Gastroesophageal sphincter (tissue), 4 donors: ENCODE results near the gene SFTPB. TPM values are rescaled to one million over a fixed set of nuclear protein-coding genes. Genes with fewer than 3 reads are reported as not detected.
"Not testable (repeated sequence)": the region's sequence is repeated elsewhere in the genome, so short reads cannot be mapped to it uniquely, and the experiment has no call there.

Source experiments
- ATAC-seq: fragments of 150-250 bp; one replicate; pipeline ENCODE4 v1.9.1; 2016; ENCODE audit warnings: mild to moderate bottlenecking, moderate library complexity
- H3K27ac ChIP-seq, 4 donors: fragments of 200-600 bp; sonication (generic) in 3 of 4; 1 replicate in 3 of 4; 2 replicates in 1 of 4; pipeline ENCODE4 v1.5.1; 2016 to 2019
- H3K27me3 ChIP-seq: fragments of 200-600 bp; sonication (generic); one replicate; pipeline ENCODE4 v1.5.1; 2019
- H3K36me3 ChIP-seq, 2 donors: fragments of 200-600 bp; sonication (generic); one replicate each; pipeline ENCODE4 v1.5.1; 2019; ENCODE audit warnings: control low read depth in 1 of 2
- H3K4me1 ChIP-seq, 3 donors: fragments of 200-600 bp; sonication (generic); 1 replicate in 2 of 3; 2 replicates in 1 of 3; pipeline ENCODE4 v1.5.1; 2016 to 2019; ENCODE audit warnings: control low read depth in 2 of 3
- H3K4me3 ChIP-seq, 2 donors: fragments of 200-600 bp; sonication (generic); one replicate each; pipeline ENCODE4 v1.5.1; 2019; ENCODE audit warnings: mild to moderate bottlenecking in 1 of 2, moderate library complexity in 1 of 2
- H3K9me3 ChIP-seq, 3 donors: fragments of 200-600 bp; sonication (generic); one replicate each; pipeline ENCODE4 v1.5.1; 2017 to 2019; ENCODE audit warnings: control low read depth in 2 of 3
- EP300 ChIP-seq: sonication (generic); formaldehyde crosslinking; IDR thresholded peaks from one replicate; pipeline ENCODE4 v1.6.1; 2017; ENCODE audit warnings: antibody characterized with exemption, mild to moderate bottlenecking
- POLR2A ChIP-seq, 2 donors: fragments of 450-650 bp; IDR thresholded peaks; one replicate each; pipeline ENCODE4 v1.6.1; 2017; ENCODE audit warnings: antibody characterized with exemption in 2 of 2, mild to moderate bottlenecking in 2 of 2, moderate library complexity in 1 of 2
- POLR2AphosphoS5 ChIP-seq: sonication (generic); formaldehyde crosslinking; IDR thresholded peaks from one replicate; pipeline ENCODE4 v1.6.1; 2017; ENCODE audit warnings: antibody characterized with exemption
- WGBS, 2 donors: methylation state at CpG; one replicate each; pipeline ENCODE4 v1.1.5; 2018; ENCODE audit warnings: low coverage in 1 of 2; 5-methylcytosine and 5-hydroxymethylcytosine counted together
- total RNA-seq, 4 donors: library from RNA; depleted of rRNA; stranded (reverse); fragments of >200 nt; gene quantifications; one replicate each; pipeline ENCODE4 v1.1.0, GENCODE V29; 2016
- TF ChIP-seq, protein P1 (sequence below), 4 experiments: fragments of 200-600 bp in 2 of 4; fragments of 450-650 bp in 2 of 4; sonication (generic) in 1 of 4; IDR thresholded peaks; one replicate each; pipeline ENCODE4 v1.5.1; 2017 to 2019; ENCODE audit warnings: antibody characterized with exemption in 4 of 4, mild to moderate bottlenecking in 2 of 4, moderate library complexity in 2 of 4

SFTPB gene
- total RNA-seq, 4 donors from 2014 or later, result not detected

DNA sequence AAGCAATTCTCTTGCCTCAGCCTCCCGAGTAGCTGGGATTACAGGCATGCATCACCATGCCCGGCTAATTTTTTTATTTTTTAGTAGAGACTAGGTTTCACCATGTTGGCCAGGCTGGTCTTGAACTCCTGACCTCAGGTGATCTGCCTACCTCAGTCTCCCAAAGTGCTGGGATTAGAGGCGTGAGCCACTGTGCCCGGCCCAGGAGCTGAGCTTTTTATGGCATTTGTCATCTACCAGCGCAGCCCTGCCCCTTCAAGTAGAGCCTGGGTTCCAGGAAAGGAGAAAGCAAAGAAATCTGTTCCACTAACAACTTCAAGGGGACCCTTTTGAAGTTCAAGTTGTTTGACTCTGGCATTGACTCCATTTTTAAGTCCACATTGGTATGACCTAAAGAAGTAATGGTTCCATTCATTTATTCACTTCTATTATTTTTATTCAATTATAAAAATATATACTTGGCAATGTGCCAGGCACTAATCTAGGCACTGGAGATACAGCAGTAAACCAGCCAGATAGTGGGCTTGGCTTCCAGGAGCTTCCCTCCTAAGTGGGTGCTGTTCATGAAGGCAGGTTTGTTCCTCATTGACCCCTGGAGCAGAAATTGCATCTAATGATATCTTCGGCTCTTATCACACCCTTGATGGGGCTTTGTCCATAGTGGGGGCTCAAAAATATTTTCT lies 8.0 kb upstream of the SFTPB start:
- TF ChIP-seq, protein P1, sequence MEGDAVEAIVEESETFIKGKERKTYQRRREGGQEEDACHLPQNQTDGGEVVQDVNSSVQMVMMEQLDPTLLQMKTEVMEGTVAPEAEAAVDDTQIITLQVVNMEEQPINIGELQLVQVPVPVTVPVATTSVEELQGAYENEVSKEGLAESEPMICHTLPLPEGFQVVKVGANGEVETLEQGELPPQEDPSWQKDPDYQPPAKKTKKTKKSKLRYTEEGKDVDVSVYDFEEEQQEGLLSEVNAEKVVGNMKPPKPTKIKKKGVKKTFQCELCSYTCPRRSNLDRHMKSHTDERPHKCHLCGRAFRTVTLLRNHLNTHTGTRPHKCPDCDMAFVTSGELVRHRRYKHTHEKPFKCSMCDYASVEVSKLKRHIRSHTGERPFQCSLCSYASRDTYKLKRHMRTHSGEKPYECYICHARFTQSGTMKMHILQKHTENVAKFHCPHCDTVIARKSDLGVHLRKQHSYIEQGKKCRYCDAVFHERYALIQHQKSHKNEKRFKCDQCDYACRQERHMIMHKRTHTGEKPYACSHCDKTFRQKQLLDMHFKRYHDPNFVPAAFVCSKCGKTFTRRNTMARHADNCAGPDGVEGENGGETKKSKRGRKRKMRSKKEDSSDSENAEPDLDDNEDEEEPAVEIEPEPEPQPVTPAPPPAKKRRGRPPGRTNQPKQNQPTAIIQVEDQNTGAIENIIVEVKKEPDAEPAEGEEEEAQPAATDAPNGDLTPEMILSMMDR (IDR thresholded peaks at IDR 0.05), result no peak
- TF ChIP-seq EP300, result no peak
- Histone ChIP-seq H3K9me3 (no peaks in the 10 kb centered on the region), H3K4me1 (peaks cover 0 to 24% (median 0%) of the 10 kb centered on the region in 3 donors), H3K27me3 (no peaks in the 10 kb centered on the region), H3K27ac (no peak overlapping the region), H3K36me3 (no peaks in the 10 kb centered on the region), H3K4me3 (no peak overlapping the region)
- no peak for ATAC-seq
- WGBS, 2 donors, result 93 to 100% methylated on average over 1 to 4 of the region's 6 CpGs

DNA sequence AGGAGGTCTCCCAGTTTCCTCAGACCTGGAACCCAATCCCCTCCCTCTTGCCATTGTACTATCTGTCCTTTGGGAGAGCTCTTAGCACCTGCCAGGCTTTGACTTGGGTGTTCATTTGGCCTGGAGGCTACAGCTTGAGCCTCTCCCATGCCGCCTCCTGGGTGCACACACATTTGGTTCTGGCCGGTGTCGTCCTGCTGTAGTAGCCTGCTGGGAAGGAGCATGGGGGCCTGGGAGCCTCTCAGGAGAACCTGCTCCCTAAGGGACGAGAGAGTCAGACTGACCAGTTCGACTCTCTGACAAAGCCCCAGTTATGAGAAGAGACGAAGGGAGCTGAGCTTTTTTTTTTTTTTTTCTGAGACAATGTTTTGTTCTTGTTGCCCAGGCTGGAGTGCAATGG lies 7.4 kb upstream of the SFTPB start:
- ATAC-seq, result no peak
- Histone ChIP-seq H3K27me3 (no peaks in the 10 kb centered on the region), H3K9me3 (no peaks in the 10 kb centered on the region), H3K4me3 (no peak overlapping the region), H3K4me1 (peaks cover 0 to 20% (median 0%) of the 10 kb centered on the region in 3 donors), H3K27ac (no peak overlapping the region), H3K36me3 (no peaks in the 10 kb centered on the region)
- no peak for TF ChIP-seq EP300
- no peak for TF ChIP-seq POLR2A (IDR thresholded peaks at IDR 0.05)
- no peak for TF ChIP-seq POLR2AphosphoS5
- TF ChIP-seq, protein P1 (IDR thresholded peaks at IDR 0.05), result no peak
- 83% methylated on average over 6 of the region's 6 CpGs; no CpG with 5 or more reads in 1 of the 2 donors for WGBS, 2 donors

DNA sequence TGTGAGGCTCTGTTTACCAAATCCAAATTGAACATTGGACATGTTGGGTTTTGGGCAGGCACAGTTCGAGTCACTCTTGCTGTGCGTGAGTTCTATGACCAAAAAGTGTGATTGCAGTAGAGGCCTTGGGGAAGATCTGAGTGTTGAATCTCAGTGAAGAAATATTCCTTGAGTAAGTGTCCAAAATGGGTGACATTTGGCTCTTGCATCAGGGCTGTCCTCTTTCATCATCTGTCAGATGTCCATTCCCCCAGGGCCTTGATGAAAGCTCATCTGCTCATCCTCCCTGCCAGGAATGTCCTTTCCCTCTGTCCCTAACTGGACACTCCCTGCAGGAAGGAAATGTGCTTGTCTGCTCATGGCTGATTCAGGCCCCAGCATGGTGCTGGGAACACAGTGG lies 6.4 kb upstream of the SFTPB start:
- Histone ChIP-seq H3K36me3 (no peaks in the 10 kb centered on the region), H3K27me3 (no peaks in the 10 kb centered on the region), H3K27ac (no peak overlapping the region), H3K4me1 (peaks cover 0 to 18% (median 0%) of the 10 kb centered on the region in 3 donors), H3K9me3 (no peaks in the 10 kb centered on the region), H3K4me3 (no peak overlapping the region)
- TF ChIP-seq, protein P1 (IDR thresholded peaks at IDR 0.05), result no peak
- 100% methylated on average over 1 of the region's 2 CpGs; no CpG with 5 or more reads in 1 of the 2 donors for WGBS, 2 donors
- ATAC-seq, result peak; percentile 42

DNA sequence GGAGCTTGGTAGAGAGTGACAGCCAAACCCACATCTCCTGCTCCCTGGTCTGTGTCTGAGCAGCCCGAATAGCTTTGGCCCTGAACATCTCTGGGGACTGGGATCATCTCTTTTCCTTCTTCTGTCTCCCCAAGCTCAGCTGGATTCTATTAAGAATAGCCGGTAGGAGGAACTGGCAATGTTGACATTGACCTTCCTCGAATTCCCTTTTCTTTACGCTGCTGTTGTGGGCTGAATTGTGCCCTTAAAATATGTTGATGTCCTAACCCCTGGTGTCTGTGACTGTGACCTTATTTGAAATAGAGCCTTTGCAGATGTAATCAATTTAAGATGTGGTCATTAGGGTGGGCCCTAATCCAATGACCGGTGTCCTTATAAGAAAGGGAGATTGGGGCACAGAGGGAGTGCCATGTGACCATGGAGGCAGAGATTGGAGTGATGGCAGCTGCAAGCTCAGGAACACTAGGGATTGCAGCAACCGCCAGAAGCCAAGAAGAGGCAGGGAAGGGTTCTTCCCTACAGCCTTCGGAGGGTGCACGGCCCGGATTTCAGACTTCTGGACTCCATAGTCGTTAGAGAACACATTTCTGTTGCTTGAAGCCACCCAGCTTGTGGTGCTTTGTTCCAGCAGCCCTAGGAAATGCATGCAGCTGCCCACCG lies 5.8 kb upstream of the SFTPB start:
- Histone ChIP-seq H3K4me3 (no peak overlapping the region), H3K9me3 (no peaks in the 10 kb centered on the region), H3K4me1 (peaks cover 0 to 12% (median 0%) of the 10 kb centered on the region in 3 donors), H3K36me3 (no peaks in the 10 kb centered on the region), H3K27me3 (no peaks in the 10 kb centered on the region), H3K27ac (no peak overlapping the region)
- TF ChIP-seq POLR2AphosphoS5 (no peak), EP300 (no peak), POLR2A (IDR thresholded peaks at IDR 0.05) (no peak)
- TF ChIP-seq, protein P1 (IDR thresholded peaks at IDR 0.05), result no peak
- no peak for ATAC-seq
- 79 to 80% methylated on average over 3 to 7 of the region's 11 CpGs for WGBS, 2 donors

DNA sequence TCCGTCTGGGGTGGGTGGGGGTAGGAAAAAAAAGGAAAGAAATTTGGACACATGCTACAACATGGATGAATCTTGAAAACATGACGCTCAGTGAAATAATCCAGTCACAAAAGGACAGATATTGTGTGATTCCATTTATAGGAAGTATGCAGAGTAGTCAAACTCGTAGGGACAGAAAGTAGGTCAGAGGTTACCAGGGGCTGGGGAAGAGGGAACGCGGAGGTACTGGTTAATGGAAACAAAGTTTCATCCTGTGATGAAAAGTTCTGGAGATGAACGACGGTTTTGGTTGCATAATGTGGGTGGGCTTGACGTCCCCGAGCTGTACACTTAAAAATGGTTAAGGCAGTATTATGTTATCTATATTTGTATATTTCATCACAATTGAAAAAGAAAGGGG lies 4.5 kb upstream of the SFTPB start:
- Histone ChIP-seq H3K27ac (no peak overlapping the region), H3K4me3 (no peak overlapping the region), H3K36me3 (no peaks in the 10 kb centered on the region), H3K9me3 (no peaks in the 10 kb centered on the region), H3K27me3 (no peaks in the 10 kb centered on the region), H3K4me1 (peaks cover 0 to 8% (median 0%) of the 10 kb centered on the region in 3 donors)
- WGBS, 2 donors, result 50 to 63% methylated on average over 8 to 9 of the region's 9 CpGs
- no peak for ATAC-seq
- TF ChIP-seq POLR2A (IDR thresholded peaks at IDR 0.05) (no peak), POLR2AphosphoS5 (no peak), EP300 (no peak)
- TF ChIP-seq, protein P1 (IDR thresholded peaks at IDR 0.05), result no peak

DNA sequence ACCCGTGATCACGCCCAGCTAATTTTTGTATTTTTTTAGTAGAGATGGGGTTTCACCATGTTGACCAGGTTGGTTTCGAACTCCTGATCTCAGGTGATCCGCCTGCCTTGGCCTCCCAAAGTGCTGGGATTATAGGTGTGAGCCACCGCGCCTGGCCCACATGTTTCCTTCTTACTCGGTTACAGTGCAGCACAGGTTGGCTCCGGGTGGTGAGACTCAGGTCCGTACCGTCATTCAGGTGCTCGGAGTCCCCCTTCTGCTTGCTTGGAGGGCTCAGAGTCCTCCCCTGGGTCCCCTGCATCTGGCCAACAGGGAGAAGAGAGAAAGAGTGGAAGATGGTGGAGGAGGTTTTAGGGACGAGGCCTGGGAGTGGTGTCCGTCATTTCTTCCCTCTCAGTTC lies 2.4 kb upstream of the SFTPB start:
- not testable (repeated sequence) for H3K4me3 ChIP-seq, H3K27me3 ChIP-seq, H3K9me3 ChIP-seq, H3K36me3 ChIP-seq, ATAC-seq, H3K27ac ChIP-seq, H3K4me1 ChIP-seq
- 86 to 93% methylated on average over 2 to 11 of the region's 13 CpGs for WGBS, 2 donors
